Amniotic epithelial cell (primary cell): ENCODE measurements around the gene FAM168A.
A peak's percentile ranks its signal among the peaks of the same experiment; 100 is the strongest.

ENCODE experiments used
- DNase-seq: peaks from one replicate; pipeline ENCODE4 v3.0.0-alpha.2; 2010; ENCODE audit warnings: low read depth

Gene FAM168A

DNA sequence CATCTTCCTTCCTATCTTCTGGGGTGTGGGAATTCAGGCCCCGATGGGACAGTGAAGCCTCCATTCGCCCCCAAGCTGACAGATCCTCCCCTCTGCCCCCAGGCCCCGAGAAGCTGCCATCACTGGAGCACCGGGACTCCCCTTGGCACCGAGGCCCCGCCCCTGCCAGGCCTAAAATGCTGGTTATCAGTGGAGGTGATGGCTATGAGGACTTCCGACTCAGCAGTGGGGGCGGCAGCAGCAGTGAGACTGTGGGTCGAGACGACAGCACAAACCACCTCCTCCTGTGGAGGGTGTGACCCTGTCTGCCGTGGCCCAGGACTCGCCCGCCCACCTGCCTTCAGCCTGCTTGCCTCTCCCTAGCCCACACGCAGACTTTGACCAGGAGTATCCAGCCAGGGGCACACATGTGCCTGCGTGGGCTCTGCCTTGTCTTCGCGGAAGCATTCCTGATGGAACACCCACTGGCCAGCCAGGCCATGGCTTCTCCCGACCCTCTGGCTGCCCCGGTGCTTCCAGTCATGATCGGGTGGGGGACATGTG is 230.4 kb downstream of the FAM168A start:
- no peak for DNase-seq

DNA sequence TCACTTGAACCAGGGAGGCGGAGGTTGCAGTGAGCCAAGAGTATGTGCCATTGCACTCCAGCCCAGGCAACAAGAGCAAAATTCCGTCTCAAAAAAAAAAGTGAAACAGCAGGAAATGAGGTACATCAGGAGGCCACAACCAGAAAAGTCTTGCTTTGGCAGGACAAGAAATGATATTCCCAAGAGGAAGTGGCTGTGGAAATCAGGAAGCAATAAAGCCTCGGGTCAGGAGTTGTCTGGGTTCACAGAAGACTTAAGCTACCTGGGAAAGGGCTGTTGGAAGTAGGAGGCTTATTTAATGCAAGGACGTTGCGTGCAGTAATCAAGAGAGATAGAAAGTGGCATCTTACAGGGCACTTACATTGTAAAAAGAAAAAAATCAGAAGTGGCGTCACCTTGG is 231.0 kb downstream of the FAM168A start:
- DNase-seq: no peak

DNA sequence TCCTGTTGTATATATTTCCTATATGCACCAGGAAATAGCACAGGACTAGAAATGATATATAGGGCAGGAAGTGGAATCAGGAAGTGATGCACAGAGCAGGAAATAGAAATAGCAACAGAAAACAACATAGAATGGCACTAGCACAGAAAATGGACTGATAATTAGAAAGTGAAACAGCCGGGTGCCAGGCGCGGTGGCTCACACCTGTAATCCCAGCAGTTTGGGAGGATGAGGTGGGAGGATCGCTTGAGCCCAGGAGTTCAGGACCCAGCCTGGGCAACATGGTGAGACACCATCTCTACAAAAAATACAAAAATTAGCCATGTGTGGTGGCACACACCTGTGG is 231.7 kb downstream of the FAM168A start:
- no peak for DNase-seq

DNA sequence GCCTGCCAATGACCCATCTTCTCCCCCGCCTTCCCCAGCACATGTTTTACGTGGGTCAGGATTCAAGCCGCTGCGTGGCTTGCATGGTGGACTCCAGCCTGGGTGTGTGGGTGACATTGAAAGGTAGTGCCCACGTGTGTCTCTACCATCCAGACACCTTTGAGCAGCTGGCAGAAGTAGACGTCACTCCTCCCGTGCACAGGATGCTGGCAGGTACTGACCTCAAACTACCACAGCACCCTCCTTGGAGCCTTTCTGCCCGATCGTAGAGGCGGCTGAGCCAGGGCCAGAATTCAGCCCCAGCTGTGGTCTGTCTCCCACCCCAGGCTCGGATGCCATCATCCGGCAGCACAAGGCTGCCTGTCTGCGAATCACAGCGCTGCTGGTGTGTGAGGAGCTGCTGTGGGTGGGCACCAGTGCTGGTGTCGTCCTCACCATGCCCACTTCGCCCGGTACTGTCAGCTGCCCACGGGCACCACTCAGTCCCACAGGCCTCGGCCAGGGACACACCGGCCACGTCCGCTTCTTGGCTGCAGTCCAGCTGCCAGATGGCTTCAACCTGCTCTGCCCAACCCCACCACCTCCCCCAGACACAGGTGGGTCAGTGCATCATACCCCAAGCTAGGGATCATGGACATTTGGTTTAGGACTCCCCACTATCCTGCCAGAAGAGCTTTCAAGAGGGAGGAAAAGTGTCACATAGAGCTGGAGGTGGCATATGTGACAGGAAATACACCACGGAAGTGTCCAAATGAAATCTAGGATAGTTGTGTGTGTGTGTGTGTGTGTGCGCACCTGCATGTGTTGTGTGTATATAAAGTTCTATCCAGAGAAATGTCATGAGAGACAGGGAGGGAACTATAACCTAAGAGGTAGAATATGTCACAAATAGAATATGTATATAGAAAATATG is 232.3 kb downstream of the FAM168A start:
- DNase-seq: no peak

DNA sequence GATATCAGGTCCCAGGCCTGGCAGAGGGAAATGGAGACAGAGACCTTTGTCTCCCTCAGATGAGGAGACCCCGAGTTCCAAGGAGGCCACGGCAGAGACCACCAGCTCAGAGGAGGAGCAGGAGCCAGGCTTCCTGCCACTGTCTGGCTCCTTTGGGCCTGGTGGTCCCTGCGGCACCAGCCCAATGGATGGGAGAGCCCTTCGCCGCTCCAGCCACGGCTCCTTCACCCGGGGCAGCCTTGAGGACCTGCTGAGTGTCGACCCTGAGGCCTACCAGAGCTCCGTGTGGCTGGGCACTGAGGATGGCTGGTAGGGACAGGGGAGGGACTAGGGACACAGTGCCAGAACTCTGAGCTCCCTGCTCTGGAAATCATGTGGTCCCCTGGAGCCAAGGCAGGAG is 234.8 kb downstream of the FAM168A start:
- no peak for DNase-seq

DNA sequence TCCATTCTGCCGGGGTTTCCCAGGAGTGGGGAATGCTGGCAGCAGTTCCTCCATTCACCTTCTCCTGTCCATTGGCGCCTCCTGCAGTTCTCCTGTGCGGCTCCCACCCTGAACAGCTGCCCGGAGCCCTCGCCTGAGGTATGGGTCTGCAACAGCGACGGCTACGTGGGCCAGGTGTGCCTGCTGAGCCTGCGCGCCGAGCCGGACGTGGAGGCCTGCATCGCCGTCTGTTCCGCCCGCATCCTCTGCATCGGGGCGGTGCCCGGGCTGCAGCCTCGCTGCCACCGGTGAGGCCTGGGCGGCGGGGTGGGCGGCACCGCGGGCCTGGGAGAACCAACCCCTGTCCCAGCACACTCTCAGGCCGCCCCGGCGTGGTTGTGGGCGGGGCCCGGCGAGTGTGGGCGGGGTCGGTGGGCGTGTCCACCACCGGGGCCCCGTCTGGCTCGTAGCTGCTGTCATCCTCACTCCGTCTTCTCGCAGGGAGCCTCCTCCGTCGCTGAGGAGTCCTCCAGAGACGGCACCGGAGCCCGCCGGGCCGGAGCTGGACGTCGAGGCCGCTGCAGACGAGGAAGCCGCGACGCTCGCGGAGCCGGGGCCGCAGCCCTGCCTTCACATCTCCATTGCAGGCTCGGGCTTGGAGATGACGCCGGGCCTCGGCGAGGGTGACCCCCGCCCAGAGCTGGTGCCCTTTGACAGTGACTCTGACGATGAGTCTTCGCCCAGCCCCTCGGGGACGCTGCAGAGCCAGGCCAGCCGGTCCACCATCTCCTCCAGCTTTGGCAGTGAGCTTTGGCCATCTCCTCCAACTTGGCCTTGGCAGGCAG is 235.7 kb downstream of the FAM168A start:
- no peak for DNase-seq

DNA sequence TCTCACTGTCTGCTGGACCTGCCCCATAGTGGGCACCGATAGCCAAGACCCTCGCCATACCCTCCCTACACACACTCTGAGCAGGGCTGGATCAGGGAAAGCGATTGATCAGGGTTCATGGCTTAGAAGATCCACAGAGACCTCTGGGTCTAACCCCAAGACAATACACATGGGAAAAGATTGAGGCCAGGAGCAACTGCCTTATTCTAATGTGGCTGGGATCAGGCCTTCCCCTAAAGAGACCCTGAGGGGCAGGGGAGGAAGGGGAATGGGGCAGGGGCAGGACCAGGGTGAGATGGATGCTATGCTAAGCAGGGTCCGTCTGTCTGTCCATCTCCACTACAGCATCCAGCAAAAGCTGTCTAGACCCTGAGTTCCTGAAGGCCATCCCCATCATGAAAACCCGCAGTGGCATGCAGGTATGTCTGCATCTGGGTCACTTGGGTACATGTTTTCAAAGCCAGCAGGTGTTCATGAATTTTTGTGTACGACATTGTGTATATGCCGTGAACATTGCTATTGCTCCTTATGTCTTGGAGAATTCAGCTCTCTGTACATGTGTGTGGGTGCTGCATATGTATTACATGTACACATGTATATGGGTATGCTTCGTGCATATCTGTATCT is 237.1 kb downstream of the FAM168A start:
- no peak for DNase-seq

DNA sequence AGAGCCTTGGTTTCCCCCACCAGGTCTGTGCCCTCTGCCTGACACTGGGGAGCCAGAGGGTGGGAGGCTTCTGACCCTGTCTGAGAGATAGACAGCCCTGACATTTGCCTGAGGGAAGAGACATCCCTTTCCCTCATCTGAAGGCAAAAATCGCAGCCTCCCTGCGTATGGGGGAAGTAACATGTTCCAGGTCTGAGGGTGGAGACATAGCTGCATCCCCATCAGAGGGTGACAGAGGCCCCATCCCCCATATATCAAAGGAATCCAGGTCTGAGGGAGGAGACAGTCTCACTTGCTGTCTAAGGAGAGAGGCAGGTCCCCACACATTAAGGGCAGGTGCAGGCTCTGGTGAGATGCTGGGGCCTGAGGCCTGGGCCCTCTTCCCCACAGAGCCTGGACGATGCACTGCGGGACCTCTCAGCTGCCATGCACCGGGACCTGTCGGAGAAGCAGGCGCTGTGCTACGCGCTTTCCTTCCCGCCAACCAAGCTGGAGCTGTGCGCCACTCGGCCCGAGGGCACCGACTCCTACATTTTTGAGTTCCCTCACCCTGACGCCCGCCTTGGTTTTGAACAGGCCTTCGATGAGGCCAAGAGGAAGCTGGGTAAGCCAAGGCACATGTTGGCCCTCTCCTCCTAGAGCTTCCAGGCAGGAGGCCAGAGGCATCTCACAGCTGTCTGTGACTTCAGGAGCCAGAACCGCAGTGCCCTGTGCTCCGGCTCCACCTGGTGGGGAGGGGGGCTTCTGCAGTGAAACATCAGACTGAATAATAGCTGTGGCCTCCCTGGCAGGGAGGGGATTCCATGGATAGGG is 237.8 kb downstream of the FAM168A start:
- no peak for DNase-seq

DNA sequence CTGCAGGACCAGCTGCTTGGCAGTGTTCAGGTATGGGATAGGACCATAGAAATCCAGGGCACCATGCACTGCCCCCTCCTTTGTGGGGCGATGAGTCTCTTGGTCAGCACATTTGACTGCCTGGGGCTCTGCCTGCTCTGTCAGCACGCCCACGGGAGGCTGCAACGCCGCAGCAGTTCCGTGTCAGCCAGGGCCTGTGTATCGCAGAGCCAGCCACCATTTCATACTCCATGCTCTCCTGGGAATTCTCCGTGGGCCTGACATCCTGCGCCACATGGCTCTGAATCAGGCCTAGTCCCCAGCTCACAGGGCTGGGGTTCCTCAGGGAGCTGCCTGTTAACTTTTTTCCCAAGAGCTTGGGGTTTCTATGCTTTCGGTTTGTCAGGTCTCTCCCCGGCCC is 238.6 kb downstream of the FAM168A start:
- DNase-seq: no peak

DNA sequence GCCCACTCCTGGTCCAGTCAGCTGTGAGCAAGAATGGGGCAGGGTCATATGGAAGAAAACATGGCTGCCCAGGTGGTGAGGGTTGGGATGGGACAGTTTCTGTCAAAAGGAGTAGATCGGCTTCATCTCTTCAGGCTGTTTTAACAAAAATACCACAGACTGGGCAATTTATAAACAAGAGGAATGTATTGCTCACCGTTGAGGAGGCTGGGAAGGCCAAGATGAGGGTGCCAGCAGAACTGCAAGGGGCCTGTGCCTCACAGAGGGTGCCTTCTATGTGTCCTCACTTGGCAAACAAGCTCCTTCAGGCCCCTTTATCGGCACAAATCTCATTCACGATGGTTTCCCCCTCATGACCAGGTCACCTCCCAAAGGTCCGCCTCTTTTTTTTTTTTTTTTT is 239.8 kb downstream of the FAM168A start:
- DNase-seq: no peak

DNA sequence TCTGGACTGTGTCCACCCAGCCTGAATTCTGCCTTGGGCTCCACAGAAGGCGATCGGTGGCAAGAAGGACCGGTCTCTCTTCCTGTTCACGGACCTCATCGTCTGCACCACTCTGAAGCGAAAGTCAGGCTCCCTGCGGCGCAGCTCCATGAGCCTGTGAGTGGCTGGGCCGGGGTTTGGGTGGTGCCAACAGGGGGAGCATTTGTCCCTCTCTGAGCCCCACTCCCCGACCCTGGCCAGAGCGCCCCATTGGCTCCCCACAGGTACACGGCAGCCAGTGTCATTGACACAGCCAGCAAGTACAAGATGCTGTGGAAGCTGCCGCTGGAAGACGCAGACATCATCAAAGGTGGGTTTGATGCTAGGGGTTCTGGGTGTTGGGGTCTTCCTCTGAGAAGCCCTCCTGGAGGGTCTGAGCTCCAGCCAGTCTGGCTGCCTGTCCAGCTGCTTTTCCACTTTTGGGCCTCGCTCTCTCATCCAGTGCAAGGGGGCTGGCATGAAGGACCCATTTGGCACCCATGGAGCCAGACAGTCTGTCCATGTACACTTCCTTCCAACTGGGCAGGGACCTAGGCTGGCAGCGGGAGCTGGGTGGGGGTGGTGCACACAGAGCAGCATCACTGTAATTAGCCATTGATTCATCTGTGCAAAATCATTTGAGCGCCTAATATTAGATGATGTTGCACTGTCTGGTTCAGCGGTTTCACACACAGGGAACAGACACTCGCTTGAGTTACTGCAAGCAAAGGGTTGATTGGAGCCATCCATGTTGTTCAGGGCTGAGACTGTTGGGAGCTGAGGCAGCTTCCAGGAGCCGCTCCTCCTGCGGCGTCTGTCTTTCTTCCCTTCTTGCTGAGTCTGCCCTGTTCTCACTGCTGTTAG is 240.7 kb downstream of the FAM168A start:
- DNase-seq: no peak

DNA sequence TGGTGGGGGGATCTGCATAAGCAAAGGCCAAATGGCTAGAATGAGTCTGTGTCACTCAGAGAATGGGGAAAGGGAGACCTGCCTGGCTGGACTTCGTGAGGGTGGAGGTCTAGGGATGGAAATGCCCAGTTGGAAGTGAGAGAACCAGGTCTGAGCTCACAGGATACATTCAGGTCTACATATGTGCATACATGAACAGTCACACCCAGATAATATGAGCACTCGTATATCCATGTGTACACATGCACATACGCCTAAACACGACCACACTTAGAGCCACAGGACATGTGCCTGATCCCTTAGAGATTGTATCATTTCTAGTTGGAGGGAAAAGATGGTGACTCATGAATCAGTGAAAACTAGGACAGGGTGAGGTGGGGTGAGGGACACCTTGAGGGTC is 242.8 kb downstream of the FAM168A start:
- DNase-seq: no peak

DNA sequence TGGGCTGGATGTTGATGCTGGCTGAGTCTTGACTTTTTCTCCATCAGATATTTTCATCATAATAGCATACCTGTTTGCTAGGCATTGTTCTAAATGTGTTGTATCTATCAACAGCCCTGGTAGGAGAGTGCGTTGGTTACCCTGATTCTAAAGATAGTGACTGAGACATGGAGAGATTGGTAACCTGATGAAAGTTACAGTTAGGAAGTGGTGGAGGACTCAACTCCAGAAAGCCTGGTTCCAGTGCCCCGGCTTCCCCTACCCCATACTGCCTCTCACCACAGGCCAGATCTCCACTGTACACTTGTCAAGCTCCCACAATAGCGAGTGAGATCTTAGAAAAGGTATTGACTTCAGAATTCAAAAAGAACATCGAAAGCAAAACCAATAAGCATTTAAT is 244.5 kb downstream of the FAM168A start:
- no peak for DNase-seq

DNA sequence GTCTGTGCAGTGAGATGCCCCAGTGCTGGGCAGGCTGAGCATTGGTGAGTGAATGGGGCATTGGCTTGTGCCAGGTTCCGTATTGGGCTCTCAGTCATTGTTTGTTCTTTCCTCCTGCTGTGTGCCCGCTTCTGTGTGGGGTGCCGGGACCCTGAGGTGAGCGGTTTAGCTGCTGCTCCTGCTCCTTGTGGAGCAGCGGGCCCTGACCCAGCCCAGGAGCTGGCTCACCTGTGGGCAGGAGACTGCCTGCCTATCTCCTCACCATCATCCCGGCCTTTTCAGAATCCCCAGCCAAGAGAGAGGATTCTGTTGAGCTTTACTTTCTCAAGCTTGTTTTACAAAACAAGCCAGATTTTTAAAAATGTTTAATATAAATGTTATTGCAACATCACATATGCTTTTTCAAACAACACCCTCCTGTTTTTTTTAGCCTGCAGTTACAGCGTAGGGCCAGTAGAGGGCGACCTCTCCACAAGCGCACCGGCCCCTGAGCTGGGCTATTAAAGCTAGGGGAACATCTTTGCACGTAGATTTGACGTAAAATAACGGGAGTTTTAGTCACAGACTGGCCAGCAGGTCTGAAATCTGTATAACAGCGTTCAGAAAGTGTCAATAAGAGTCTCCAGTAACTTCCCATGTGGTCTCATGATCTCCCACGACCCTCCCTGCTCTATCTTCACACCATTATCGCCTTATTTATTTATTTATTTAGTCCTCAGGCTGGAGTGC is 246.8 kb downstream of the FAM168A start:
- DNase-seq: peak; percentile 70
